ENCODE results near the gene TSHZ3. TPM values are rescaled to one million over a fixed set of nuclear protein-coding genes. Genes with fewer than 3 reads are reported as not detected.

The TSHZ3 gene
- total RNA-seq, 2 experiments from 2014 or later, result 1.6 to 2.6 TPM

- POLR2A ChIA-PET, result interaction anchor here (0.6 to 0.7 kb wide), 2 partner anchors 605 to 724 kb away, joined by 3 read pairs; no protein-coding TSS in a partner anchor
These were observed 4.8 kb downstream of the TSHZ3 start for GRCh38 chr19:31344403-31344802.

GRCh38 chr19:31342926-31343325, 6.3 kb downstream of the TSHZ3 start:
- CTCF ChIA-PET, result no interaction called here
- Mint-ChIP-seq H3K27me3 (peaks cover 19% of the 10 kb centered on the region), H3K27ac (no peak overlapping the region)

More at GRCh38 chr19:31344403-31344802, 4.8 kb downstream of the TSHZ3 start:
- intact Hi-C loops (cut with micrococcal nuclease), result no loop called here
- Mint-ChIP-seq H3K4me3 (no peak overlapping the region), H3K4me1 (ENCODE audit: low read depth) (peaks cover 29% of the 10 kb centered on the region), H3K9me3 (no peaks in the 10 kb centered on the region), H3K36me3 (no peaks in the 10 kb centered on the region), H3K27me3 (peaks cover 21% of the 10 kb centered on the region), H3K27ac (no peak overlapping the region)
- no peak for DNase-seq
- CTCF ChIA-PET, result no interaction called here

GRCh38 chr19:31340042-31341025, 8.9 kb downstream of the TSHZ3 start:
- intact Hi-C loops (cut with micrococcal nuclease), result no loop called here
- ChIA-PET POLR2A (no interaction called here), CTCF (interaction anchor here (0.7 to 1.1 kb wide), 2 partner anchors 128 to 286 kb away, joined by 3 to 4 read pairs; no protein-coding TSS in a partner anchor)
- Mint-ChIP-seq H3K4me1 (ENCODE audit: low read depth) (peaks cover 25% of the 10 kb centered on the region), H3K36me3 (no peaks in the 10 kb centered on the region), H3K27ac (peak overlapping the region; percentile 80), H3K4me3 (peak overlapping the region; percentile 33), H3K9me3 (no peaks in the 10 kb centered on the region), H3K27me3 (peaks cover 13% of the 10 kb centered on the region)
- DNase-seq, result peak; percentile 34

More at GRCh38 chr19:31342926-31343325, 6.3 kb downstream of the TSHZ3 start:
- peaks cover 30% of the 10 kb centered on the region for H3K4me1 Mint-ChIP-seq (ENCODE audit: low read depth)
- DNase-seq, result no peak
- H3K9me3 Mint-ChIP-seq, result no peaks in the 10 kb centered on the region
- no peak overlapping the region for H3K4me3 Mint-ChIP-seq
- intact Hi-C loops (cut with micrococcal nuclease), result no loop called here
- H3K36me3 Mint-ChIP-seq, result no peaks in the 10 kb centered on the region
- POLR2A ChIA-PET, result no interaction called here

GRCh38 chr19:31339411-31339810, 9.8 kb downstream of the TSHZ3 start:
- H3K36me3 Mint-ChIP-seq, result no peaks in the 10 kb centered on the region
- H3K27me3 Mint-ChIP-seq, result peaks cover 7% of the 10 kb centered on the region
- H3K27ac Mint-ChIP-seq, result no peak overlapping the region
- H3K4me3 Mint-ChIP-seq, result no peak overlapping the region
- ChIA-PET POLR2A (no interaction called here), CTCF (interaction anchor here (0.7 to 1.1 kb wide), 2 partner anchors 129 to 285 kb away, joined by 3 to 4 read pairs; no protein-coding TSS in a partner anchor)
- intact Hi-C loops (cut with micrococcal nuclease), result no loop called here
- no peak for DNase-seq
- H3K4me1 Mint-ChIP-seq (ENCODE audit: low read depth), result peaks cover 25% of the 10 kb centered on the region
- no peaks in the 10 kb centered on the region for H3K9me3 Mint-ChIP-seq

GRCh38 chr19:31338069-31338776, 11.0 kb downstream of the TSHZ3 start:
- Mint-ChIP-seq H3K36me3 (no peaks in the 10 kb centered on the region), H3K27ac (no peak overlapping the region), H3K27me3 (peaks cover 7% of the 10 kb centered on the region), H3K4me3 (no peak overlapping the region), H3K9me3 (no peaks in the 10 kb centered on the region), H3K4me1 (ENCODE audit: low read depth) (peaks cover 25% of the 10 kb centered on the region)
- no peak for DNase-seq
- CTCF ChIA-PET, result interaction anchor here (0.6 to 1.4 kb wide), 3 partner anchors 8 to 553 kb away, joined by 3 to 4 read pairs (median 3); no protein-coding TSS in a partner anchor
- POLR2A ChIA-PET, result no interaction called here
- intact Hi-C loops (cut with micrococcal nuclease), result no loop called here

- POLR2A ChIA-PET, result no interaction called here
- H3K27ac Mint-ChIP-seq, result no peak overlapping the region
- no peaks in the 10 kb centered on the region for H3K9me3 Mint-ChIP-seq
- H3K36me3 Mint-ChIP-seq, result no peaks in the 10 kb centered on the region
- DNase-seq, result no peak
- H3K4me1 Mint-ChIP-seq (ENCODE audit: low read depth), result peaks cover 25% of the 10 kb centered on the region
- peaks cover 7% of the 10 kb centered on the region for H3K27me3 Mint-ChIP-seq
- CTCF ChIA-PET, result interaction anchor here (0.6 to 1.4 kb wide), 2 partner anchors 9 to 19 kb away, joined by 3 to 4 read pairs; no protein-coding TSS in a partner anchor
- no peak overlapping the region for H3K4me3 Mint-ChIP-seq
- intact Hi-C loops (cut with micrococcal nuclease), result no loop called here
These were observed 12.0 kb downstream of the TSHZ3 start for GRCh38 chr19:31337008-31337914.

- ChIA-PET CTCF (interaction anchor here (1.2 kb wide), 1 partner anchor 281 kb away, joined by 4 read pairs; no protein-coding TSS in a partner anchor), POLR2A (no interaction called here)
- no peaks in the 10 kb centered on the region for H3K9me3 Mint-ChIP-seq
- H3K27me3 Mint-ChIP-seq, result peaks cover 7% of the 10 kb centered on the region
- H3K4me1 Mint-ChIP-seq (ENCODE audit: low read depth), result peaks cover 18% of the 10 kb centered on the region
- no peak for DNase-seq
- intact Hi-C loops (cut with micrococcal nuclease), result no loop called here
- no peak overlapping the region for H3K4me3 Mint-ChIP-seq
- H3K27ac Mint-ChIP-seq, result no peak overlapping the region
- no peaks in the 10 kb centered on the region for H3K36me3 Mint-ChIP-seq
These were observed 13.5 kb downstream of the TSHZ3 start for GRCh38 chr19:31335716-31336115.

GRCh38 chr19:31334849-31335624, 14.2 kb downstream of the TSHZ3 start:
- intact Hi-C loops (cut with micrococcal nuclease), result no loop called here
- H3K27ac Mint-ChIP-seq, result no peak overlapping the region
- H3K4me3 Mint-ChIP-seq, result no peak overlapping the region
- H3K27me3 Mint-ChIP-seq, result peaks cover 7% of the 10 kb centered on the region
- CTCF ChIA-PET, result interaction anchor here (1.2 kb wide), 1 partner anchor 281 kb away, joined by 4 read pairs; no protein-coding TSS in a partner anchor
- DNase-seq, result no peak
- no peaks in the 10 kb centered on the region for H3K9me3 Mint-ChIP-seq
- H3K4me1 Mint-ChIP-seq (ENCODE audit: low read depth), result peaks cover 11% of the 10 kb centered on the region
- POLR2A ChIA-PET, result no interaction called here
- no peaks in the 10 kb centered on the region for H3K36me3 Mint-ChIP-seq

- H3K4me1 Mint-ChIP-seq (ENCODE audit: low read depth), result peaks cover 5% of the 10 kb centered on the region
- CTCF ChIA-PET, result no interaction called here
- POLR2A ChIA-PET, result no interaction called here
- H3K9me3 Mint-ChIP-seq, result no peaks in the 10 kb centered on the region
- H3K4me3 Mint-ChIP-seq, result no peak overlapping the region
- intact Hi-C loops (cut with micrococcal nuclease), result no loop called here
- peaks cover 7% of the 10 kb centered on the region for H3K27me3 Mint-ChIP-seq
- no peaks in the 10 kb centered on the region for H3K36me3 Mint-ChIP-seq
- H3K27ac Mint-ChIP-seq, result no peak overlapping the region
- DNase-seq, result no peak
These were observed 15.0 kb downstream of the TSHZ3 start for GRCh38 chr19:31334101-31334848.

- no peak for DNase-seq
- intact Hi-C loops (cut with micrococcal nuclease), result no loop called here
- no peak overlapping the region for H3K27ac Mint-ChIP-seq
- CTCF ChIA-PET, result no interaction called here
- POLR2A ChIA-PET, result no interaction called here
- H3K36me3 Mint-ChIP-seq, result no peaks in the 10 kb centered on the region
- peaks cover 4% of the 10 kb centered on the region for H3K27me3 Mint-ChIP-seq
- no peaks in the 10 kb centered on the region for H3K9me3 Mint-ChIP-seq
- H3K4me3 Mint-ChIP-seq, result no peak overlapping the region
- H3K4me1 Mint-ChIP-seq (ENCODE audit: low read depth), result peaks cover 3% of the 10 kb centered on the region
These were observed 17.1 kb downstream of the TSHZ3 start for GRCh38 chr19:31332096-31332495.

Data from activated CD4-positive, alpha-beta memory T cell treated with anti-CD3 and anti-CD28 coated beads for 36 hours (primary cell).